Suppressor macrophage treated with lipopolysaccharide for 4 hours (primary cell): ENCODE measurements around the gene CERT1.

Experiments
- DNase-seq: peaks from one replicate; pipeline ENCODE4 v3.0.0-alpha.2; 2020

CERT1 gene

DNA sequence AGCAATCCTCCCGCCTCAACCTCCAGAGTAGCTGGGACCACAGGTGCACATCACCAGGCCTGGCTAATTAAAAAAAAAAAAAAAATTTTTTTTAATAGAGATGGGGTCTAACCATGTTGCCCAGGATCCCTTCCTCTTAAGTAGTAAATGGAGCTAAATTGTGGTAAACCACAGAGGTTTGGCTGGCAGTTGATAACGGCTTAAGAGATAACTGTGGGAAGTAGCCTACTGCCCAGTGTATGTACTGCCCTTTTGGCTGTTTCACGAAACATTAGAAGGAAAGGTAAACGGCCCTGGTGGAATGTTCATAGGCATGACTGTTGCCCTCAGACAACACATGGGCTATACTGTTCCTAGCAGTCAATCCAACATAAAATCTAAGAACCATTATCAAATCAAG lies 130.0 kb downstream of the CERT1 start:
- no peak for DNase-seq

DNA sequence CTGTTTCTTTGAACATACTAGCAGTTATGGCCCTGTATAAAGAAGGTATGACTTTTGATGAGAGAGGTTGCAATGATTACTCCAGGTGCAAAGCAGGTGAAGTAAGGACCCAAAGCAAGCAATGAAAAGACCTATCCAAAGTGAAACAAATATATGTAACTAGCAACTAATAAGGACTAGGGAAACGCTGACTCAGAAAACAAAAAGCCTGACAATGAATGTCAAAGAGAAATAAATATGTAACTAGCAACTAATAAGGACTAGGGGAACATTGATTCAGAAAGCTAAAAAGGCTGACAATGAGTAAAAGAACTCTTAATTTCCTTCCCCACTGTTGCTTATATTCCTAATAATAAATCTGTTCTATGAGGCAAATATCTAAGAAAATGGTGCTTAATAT lies 131.3 kb downstream of the CERT1 start:
- DNase-seq = no peak

DNA sequence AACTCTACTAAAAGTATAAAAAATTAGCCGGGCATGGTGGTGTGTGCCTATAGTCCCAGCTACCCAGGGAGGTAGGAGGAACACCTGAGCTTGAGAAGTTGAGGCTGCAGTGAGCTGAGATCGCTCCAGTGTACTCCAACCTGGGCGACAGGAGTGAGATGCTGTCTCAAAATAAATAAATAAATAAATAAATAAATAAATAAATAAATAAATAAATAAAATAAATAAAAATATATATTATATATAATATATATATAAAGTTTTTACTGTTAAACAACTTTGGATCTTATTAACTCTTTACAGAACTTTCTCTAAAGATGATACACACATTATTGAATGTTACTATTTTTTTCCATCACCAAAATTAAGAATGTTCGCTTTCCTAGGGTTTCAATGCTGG lies 136.0 kb downstream of the CERT1 start:
- DNase-seq = no peak

DNA sequence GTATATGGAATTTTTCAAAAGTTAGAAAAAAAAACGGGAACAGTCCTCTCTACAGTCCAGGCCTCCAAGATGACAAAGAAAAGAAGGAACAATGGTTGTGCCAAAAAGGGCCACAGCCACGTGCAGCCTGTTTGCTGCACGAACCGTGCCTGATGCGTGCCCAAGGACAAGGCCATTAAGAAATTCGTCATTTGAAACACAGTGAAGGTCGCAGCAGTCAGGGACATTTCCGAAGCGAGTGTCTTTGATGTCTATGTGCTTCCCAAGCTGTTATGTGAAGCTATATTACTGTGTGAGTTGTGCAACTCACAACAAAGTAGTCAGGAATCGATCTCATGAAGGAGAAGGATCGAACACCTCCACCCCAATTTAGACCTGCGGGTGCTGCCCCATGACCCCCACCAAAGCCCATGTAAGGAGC lies 137.0 kb downstream of the CERT1 start:
- DNase-seq = no peak

DNA sequence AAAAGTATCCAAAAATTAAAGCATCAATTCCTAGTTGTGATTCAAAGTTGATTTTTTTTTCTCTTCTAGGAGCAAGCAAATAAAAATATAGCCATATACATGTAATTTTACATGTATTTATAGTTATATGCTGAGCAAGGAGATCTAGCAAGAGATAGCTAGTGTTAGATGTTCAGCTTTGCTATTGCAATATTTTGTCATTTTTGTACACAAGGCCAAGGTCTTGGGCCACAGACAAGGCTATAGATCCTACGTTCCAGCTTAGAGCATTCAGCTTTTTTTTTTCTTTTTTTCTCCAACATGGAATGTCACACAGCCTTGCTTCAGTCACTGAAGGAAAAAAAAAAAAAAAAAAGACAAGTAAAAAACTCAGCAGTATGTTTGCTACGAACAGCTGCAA lies 137.6 kb downstream of the CERT1 start:
- DNase-seq = no peak

DNA sequence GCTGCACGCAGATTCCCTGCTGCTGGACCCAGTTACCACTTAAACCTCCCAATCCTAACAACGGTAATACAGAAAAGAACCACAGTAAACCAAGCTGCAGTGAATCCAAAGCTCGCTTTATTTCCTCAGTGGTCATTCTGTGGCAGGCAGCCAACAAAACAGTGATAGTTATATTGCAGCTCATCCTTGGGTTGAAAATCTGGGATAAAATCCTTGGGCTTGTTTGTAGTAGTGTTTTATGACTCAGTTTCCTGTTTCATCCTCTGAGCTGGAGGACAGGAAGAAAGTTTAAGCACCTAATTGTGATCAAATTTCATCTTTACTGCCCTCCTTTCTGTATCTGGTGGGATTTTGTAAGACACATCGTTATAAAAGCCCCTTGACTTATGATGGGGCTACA lies 143.0 kb downstream of the CERT1 start:
- no peak for DNase-seq

DNA sequence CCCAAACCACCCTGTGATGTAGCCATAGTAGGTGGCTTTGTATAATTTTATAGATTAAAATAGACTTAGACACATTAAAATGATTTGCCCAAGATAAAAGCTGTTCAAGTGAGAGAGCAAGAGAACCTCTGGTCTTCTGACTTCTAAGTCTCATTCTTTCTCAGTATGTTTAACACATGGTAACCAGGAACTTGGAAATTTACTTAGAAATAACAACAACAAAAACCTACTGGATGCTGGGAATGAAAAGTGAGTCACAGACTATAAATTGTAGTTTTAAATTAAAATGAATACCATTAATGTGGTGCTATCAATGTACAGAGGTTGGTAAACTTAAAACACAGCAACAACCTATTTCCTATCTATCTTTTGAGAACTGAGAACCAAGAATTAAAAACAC lies 144.0 kb downstream of the CERT1 start:
- DNase-seq = no peak

DNA sequence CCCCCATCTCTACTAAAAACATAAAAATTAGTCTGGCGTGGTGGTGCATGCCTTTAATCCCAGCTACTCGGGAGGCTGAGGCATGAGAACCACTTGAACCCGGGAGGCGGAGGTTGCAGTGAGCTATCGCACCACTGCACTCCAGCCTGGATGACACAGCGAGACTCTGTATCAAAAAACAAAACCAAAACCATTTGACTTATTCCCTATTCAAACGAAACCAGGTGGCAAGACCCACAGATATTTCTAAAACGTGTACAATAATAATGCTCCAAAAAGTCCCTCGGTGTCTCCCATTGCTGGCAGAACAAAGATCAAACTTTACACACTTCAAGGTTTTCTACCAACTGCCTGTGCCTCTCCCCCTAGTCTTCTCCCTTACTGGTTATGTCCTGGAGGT lies 144.6 kb downstream of the CERT1 start:
- no peak for DNase-seq

DNA sequence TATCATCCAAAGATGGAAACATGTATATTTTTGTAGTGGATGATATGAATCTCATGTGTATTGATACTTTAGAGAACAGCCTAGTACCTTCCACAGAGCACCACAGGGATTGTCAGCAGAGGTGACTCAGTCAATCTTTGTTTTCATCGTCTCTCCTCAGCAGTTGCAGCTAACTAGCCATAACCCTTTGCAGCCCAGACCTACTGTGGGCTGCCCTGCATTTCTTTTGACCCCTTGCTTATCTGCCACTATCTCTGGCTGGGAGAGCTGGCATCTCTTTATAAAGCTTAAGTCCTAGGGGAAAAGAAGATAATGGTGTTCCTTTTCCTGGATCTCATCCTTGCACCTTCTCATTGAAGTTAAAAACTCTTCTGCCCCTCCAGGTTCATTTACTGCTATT lies 145.7 kb downstream of the CERT1 start:
- no peak for DNase-seq

DNA sequence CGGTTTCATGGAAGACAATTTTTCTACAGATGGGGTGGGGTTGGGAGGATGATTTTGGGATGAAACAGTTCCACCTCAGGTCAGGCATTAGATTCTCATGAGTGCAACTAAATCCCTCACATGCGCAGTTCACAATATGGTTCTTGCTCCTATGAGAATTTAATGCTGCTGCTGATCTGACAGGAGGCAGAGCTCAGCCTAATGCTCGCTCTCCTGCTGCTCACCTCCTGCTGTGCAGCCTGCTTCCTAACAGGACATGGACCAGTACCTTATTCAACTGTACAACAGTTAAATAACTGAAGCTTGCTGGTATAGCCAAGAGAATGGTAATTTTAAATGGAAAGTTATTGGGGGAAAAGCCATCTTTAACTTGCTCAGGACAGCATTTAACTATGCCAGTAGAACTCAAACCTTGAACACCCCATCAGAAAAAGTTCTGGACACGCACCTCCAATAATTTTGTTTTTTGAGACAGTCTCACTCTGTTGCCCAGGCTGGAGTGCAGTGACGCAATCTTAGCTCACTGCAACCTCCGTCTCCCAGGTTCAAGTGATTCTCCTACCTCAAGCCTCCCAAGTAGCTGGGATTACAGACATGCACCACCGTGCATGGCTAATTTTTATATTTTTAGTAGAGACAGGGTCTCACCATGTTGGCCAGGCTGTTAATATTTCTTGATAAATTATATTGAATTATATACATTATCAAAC lies 146.7 kb downstream of the CERT1 start:
- DNase-seq = no peak

DNA sequence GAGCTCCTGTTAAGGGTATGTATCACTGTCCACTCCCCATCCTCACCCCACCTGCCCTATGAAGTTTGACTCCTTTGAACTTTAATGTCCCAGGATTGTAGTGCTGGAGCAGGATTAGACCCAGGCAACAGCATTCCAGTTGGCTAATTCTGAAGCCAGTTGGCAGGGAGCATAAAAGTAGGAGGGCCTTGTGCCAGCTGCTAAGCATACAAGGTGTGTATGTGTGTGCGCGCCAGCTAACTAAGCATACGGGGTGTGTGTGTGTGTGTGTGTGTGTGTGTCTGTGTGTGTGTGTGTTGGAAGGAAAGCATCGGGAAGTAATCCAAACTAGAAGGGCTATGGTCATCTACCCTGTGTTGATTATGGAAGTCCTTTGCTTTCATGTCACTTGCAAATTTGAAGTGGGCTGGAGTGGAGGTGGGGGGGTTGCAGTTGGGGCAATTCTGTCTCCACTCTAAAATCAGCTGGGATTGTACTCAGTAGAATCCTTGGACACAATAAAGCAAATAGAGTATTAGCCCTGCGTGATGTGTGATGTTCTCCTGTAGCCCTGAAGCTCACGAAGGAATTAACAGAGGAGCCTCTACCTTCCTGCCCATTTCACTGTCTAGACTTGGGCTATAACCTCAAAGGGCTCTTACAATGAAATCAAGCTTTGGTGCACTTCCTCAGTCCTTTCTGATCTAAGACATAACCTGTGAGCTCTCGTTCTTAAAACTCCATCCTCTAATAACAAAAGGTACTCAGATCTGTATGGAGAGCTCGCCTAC lies 147.5 kb downstream of the CERT1 start:
- DNase-seq = no peak

DNA sequence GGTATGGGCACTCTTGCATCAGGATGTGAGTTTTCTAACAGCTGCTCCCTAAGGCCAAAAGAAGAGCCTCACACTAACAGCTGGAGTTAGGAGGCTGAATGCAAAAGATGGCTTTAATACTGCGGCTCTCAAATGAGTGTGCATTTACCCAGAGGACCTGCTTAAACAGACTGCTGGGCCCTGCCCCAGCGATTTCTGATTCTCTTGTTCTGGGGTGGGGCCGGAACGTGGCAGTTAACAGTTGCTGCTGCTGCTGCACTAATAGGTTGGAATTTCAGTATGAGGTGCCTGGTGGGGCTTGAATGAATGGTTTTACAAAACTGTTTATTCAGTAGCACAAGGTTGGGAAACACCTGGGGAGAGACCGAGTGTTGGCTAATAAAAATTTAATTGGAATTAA lies 148.3 kb downstream of the CERT1 start:
- no peak for DNase-seq

DNA sequence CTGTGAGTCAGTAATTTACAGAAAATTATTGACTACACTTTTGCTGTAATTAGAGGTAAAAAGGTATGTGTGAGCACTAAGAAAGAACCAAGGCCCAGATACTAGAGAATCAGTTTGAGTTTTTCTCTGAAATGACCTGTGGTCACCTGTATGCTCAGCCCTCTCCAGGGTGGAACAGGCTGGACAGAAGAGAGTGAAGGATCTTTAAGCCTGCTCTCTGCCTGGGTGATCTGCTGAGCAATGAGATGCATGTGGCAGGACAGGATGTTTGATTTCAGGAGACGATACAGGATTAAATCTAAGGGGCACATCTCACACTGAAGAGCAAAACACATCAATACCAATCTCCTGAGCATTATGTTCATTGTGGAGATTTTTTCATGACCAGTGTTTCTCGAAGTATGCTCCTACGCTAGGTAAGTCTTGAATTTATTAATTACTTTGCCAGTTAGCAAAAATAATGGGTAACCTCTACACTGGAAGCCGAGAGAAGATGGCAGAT lies 148.9 kb downstream of the CERT1 start:
- no peak for DNase-seq

DNA sequence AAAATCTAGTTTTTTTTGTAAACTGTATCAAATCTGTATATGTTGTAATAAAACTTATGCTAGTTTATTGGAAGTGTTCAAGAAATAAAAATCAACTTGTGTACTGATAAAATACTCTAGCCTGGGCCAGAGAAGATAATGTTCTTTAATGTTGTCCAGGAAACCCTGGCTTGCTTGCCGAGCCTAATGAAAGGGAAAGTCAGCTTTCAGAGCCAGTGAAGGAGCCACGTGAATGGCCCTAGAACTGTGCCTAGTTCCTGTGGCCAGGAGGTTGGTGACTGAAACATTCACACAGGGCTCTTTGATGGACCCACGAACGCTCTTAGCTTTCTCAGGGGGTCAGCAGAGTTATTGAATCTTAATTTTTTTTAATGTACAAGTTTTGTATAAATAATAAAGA lies 150.1 kb downstream of the CERT1 start:
- no peak for DNase-seq

DNA sequence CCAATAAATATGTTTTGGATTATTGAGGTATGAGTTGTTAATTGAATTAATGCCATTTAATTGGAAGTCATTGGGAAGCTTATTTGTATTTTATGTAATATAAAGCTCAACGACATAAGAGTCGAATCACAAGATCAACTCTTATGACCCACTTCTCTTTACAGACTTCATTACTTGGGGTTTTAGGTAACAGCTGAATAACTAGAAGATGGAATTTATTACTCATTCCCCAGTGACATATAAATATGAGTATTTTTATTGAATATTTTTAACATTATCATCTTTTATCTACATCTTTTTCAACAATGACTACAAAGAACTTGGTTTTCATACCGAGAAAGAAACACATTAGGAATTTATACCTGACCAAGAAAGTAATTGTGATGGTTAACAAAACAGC lies 153.3 kb downstream of the CERT1 start:
- DNase-seq = no peak

DNA sequence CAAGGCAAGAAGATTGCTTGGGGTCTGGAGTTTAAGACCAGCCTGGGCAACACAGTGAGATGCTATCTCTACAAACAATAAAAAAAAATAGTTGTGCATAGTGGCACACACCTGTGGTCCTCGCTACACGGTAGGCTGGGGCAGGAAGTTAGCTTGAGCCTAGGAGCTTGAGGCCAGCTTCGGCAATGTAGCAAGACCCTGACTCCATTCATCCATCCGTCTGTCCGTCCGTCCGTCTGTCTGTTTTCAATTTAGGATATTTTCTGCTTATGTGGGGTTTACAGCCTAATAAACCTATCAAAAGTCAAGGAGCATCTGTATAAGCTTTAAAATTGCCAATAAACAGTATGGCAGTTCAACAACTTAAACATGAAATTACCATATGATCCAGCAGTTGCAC lies 154.7 kb downstream of the CERT1 start:
- no peak for DNase-seq

DNA sequence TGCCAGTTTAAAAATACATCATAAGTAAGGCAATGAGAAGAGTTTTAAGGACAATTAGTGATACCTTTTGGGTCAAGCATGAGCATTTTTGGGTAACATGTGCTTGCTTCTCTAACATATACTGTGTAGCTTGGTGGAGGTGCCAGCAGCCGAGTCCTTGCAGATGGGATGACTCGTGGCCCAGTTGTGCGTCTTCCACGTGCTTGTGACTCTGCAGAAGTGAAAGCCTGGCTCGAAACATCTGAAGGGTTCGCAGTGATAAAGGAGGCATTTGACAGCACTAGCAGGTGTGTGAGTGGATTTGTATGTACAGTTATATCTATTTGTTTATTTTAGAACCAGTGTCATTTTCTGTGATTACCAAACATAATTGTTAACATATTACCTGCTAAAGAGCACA lies 156.2 kb downstream of the CERT1 start:
- no peak for DNase-seq

DNA sequence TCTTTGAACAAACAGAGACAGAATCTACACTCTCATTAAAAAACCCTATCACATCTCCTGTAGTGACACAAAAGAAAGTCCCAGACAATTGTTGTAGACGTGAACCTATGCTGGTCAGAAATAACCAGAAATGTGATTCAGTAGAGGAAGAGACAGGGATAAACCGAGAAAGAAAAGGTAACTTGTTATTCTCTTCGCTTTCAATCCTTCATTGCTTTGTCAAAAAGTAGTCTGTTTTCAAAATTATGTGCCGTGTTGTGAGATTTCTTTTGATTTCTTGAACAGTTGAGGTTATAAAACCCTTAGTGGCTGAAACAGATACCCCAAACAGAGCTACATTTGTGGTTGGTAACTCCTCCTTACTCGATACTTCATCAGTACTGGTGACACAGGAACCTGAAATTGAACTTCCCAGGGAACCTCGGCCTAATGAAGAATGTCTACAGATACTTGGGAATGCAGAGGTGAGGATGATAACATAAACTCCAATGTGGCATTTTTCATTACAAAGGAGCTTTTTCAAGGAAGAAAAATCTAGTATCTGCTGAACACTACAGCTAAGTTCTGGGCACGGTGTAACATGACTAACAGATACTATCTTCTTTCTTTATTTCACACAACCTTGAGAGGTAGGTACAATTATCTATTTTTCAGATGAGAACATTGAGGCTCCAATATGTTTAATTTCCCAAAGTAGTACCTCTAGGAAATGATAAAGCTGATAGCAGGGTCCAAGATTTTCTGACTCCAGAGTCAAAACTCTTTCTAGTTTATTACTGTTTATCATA lies 160.1 kb downstream of the CERT1 start:
- no peak for DNase-seq

DNA sequence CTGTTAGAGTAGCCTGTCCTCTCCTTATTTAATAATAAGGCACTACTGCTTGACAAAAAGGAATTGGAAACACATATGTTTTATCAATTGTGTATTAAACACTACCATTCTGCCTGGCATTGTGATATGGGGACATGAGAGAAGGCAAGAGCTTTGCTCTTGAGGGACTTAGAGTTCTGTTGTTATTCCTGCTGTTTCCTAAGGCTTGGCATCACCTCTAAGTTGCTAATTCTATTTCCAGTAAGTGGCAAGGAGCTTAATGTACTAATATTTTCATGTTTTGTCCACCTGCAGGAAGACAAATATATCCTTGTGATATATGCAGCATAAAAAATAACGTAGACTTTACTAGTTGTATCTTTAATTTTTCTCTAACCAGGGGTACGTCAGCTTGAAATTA lies 161.8 kb downstream of the CERT1 start:
- no peak for DNase-seq

DNA sequence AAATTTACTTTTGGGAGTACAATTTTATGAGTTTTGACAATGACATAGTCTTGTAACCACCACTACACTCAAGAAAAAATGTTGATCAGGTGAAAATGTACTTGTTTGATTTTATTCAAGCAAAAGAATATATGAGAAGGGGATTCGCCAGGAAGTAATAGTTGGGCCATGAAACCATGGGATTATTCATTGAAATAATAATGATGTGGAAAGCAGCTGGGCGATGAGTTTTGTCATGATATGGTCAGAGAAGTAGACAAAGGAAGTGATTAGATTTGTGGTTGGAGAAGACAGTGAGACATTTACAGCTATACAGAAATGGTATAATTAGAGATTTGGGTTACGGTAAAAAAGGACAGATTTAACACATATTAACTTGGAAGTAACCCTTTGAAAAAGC lies 163.2 kb downstream of the CERT1 start:
- no peak for DNase-seq

DNA sequence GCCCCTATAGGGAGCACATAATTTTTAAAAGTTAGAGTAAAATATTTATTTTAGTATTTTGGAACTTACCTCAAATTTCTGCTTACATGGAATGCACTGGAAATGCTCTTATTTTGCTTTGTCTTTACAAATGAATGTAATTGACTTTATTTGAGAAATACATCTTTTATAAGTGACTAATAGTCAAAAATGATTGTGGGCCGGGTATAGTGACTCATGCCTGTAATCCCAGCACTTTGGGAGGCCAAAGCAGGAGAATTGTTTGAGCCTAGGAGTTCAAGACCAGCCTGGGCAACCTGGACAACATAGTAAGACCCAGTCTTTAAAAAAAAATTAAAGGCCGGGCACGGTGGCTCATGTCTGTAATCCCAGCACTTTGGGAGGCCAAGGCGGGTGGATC lies 168.6 kb downstream of the CERT1 start:
- no peak for DNase-seq

DNA sequence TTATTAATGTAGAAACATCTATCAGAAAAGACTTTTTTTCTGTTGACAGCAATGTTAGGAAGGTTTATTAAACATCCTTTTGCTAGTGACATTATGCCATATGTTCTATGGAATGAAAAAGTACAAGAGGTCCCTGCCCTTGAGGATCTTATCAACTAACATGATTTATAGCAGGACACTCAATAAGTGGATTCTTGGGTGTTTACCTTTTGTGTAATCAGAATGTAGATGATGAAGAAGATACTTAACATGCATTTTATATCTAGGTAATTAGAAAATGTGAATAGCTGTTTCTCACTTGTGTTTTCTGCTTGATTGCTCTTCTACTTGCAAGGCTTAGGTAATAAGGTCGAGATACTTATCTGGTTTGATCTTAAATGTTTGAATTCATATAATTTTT lies 169.5 kb downstream of the CERT1 start:
- DNase-seq = no peak

DNA sequence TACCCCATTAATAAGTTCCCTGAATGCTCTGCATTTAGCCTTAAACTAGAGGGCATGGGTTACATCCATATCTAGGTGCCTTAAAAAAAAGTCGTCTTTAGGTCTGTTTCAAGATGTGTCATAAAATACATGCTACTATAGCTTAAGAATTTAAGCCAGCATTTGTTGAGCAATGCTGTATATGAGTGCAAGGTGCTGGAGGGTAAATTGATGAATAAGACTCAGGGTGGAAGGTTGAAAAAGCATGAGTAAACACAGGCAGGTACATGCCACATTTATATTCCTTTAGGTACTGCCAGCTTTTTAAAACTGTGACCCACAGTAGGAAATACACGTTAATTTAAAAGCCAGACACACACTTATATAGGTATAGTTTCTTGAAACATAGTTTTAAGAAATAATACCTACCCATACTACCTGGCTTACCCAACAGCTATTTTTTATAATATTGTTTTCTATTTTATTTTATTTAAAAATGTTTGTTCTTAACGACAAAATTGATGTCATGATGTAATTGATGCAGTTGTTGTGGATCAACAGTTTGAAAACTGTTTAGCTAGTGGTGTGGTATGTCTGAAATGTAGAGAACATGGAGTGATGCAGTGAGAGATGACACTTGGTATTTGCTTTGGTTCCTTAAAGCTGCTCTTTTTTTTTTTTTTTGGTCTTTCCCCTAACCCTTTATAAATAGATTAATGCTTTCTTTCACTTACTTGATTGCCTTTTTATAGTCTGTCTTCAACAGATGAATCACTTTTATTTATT lies 170.5 kb downstream of the CERT1 start:
- no peak for DNase-seq
